RWPE2 (cell line): ENCODE results near the gene ZNF850.

Experiments
- ATAC-seq: fragments of 200-7000 bp; cut with Tn5 transposase; 3 replicates; pipeline ENCODE4 v1.9.1; 2021; ENCODE audit warnings: low read depth
- DNase-seq: peaks from one replicate; pipeline ENCODE4 v3.0.0-alpha.2; 2020; ENCODE audit warnings: low spot score
- H3K27ac ChIP-seq: fragments of 450-650 bp; 2 replicates; pipeline ENCODE4 v1.5.1; 2017; ENCODE audit warnings: mild to moderate bottlenecking; ENCODE audit not compliant: poor library complexity, severe bottlenecking
- H3K27me3 ChIP-seq: fragments of 250-450 bp; sonication (Bioruptor Pico); 2 replicates; pipeline ENCODE4 v1.5.1; 2021; ENCODE audit warnings: mild to moderate bottlenecking, moderate library complexity; ENCODE audit not compliant: insufficient read depth, poor library complexity, severe bottlenecking
- H3K36me3 ChIP-seq: fragments of 250-450 bp; sonication (Bioruptor Pico); 2 replicates; pipeline ENCODE4 v1.5.1; 2020; ENCODE audit warnings: low read depth, mild to moderate bottlenecking, moderate library complexity
- H3K4me1 ChIP-seq: fragments of 250-450 bp; sonication (Bioruptor Pico); 2 replicates; pipeline ENCODE4 v1.5.1; 2021; ENCODE audit warnings: mild to moderate bottlenecking, moderate library complexity; ENCODE audit not compliant: insufficient read depth, poor library complexity, severe bottlenecking
- H3K4me3 ChIP-seq: fragments of 250-450 bp; sonication (Bioruptor Pico); 2 replicates; pipeline ENCODE4 v1.5.1; 2021; ENCODE audit warnings: mild to moderate bottlenecking, moderate library complexity; ENCODE audit not compliant: severe bottlenecking
- H3K9me3 ChIP-seq: fragments of 250-450 bp; sonication (Bioruptor Pico); 2 replicates; pipeline ENCODE4 v1.5.1; 2021; ENCODE audit warnings: mild to moderate bottlenecking, moderate library complexity; ENCODE audit not compliant: severe bottlenecking
- TF ChIP-seq, protein P1 (sequence below): fragments of 450-650 bp; IDR thresholded peaks from one replicate; pipeline ENCODE4 v1.5.1; 2017; ENCODE audit warnings: mild to moderate bottlenecking, moderate library complexity; ENCODE audit not compliant: poor library complexity, severe bottlenecking

ZNF850 gene

DNA sequence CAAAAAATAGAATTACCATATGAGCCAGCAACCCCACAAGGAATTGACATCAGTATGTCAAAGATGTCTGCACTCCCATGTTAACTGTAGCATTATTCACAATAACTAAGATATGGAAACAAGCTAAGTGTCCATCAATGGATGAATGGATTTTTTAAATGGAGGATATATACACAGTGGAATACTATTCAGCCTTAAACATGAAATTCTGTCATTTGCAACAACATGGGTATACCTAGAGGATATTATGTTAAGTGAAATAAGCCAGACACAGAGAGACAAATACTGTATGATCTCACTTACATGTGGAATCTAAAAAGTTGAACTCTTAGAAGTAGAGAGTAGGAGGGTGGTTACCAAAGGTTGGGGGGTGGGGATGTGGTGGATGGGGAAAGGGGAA, 93.2 kb downstream of the ZNF850 start:
- H3K36me3 ChIP-seq, result 0 out of 2 replicates have a peak, but pooled peaks cover 5% of the 10 kb centered on the region
- TF ChIP-seq, protein P1, sequence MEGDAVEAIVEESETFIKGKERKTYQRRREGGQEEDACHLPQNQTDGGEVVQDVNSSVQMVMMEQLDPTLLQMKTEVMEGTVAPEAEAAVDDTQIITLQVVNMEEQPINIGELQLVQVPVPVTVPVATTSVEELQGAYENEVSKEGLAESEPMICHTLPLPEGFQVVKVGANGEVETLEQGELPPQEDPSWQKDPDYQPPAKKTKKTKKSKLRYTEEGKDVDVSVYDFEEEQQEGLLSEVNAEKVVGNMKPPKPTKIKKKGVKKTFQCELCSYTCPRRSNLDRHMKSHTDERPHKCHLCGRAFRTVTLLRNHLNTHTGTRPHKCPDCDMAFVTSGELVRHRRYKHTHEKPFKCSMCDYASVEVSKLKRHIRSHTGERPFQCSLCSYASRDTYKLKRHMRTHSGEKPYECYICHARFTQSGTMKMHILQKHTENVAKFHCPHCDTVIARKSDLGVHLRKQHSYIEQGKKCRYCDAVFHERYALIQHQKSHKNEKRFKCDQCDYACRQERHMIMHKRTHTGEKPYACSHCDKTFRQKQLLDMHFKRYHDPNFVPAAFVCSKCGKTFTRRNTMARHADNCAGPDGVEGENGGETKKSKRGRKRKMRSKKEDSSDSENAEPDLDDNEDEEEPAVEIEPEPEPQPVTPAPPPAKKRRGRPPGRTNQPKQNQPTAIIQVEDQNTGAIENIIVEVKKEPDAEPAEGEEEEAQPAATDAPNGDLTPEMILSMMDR, result no peak

DNA sequence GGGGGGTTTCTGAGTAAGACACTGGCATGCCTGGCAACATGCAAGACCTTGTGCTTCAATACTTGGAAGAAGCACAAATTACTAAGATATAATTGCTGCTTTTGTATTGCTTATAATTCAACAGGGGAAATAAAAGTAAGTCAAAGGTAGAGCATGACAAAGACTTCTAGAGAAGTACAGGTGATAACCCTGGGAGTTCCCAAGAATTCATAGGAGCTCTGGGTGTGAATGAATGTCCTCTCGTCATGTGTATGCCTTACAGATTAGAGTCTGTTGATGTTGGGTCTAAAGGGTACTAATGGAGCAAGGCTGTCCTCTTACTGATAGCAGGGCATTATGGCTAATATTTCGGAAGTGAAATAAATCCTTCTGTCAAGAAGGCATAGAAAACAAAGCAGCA, 98.4 kb downstream of the ZNF850 start:
- Histone ChIP-seq H3K27me3 (no peaks in the 10 kb centered on the region), H3K4me1 (no peaks in the 10 kb centered on the region), H3K9me3 (no peaks in the 10 kb centered on the region), H3K4me3 (no peak overlapping the region), H3K36me3 (0 out of 2 replicates have a peak, but pooled peaks cover 5% of the 10 kb centered on the region), H3K27ac (no peak overlapping the region)
- TF ChIP-seq, protein P1, result no peak
- ATAC-seq (no peak), DNase-seq (no peak)

More for the DNA sequence above, 93.2 kb downstream of the ZNF850 start:
- Histone ChIP-seq H3K27ac (no peak overlapping the region), H3K27me3 (no peaks in the 10 kb centered on the region), H3K4me1 (no peaks in the 10 kb centered on the region), H3K9me3 (no peaks in the 10 kb centered on the region), H3K4me3 (no peak overlapping the region)
- no peak for ATAC-seq
- DNase-seq, result no peak

DNA sequence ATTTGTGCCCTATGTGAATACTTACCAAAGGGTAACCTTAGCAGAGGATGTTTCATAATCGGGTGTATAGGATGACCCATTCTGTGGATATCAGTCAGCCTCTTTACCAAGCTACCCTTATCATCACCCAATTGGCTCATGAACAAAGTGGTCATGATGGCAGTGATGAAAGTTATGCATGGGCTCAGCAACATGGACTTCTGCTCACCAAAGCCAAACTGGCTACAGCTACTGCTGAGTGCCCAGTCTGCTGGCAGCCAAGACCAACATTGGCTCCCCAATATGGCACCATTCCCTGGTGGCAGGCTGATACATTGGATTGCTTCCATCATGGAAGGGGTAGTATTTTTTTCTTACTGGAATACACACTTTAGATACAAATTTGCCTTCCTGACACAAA, 100.2 kb downstream of the ZNF850 start:
- TF ChIP-seq, protein P1, result no peak
- no peak for ATAC-seq
- H3K36me3 ChIP-seq, result no peaks in the 10 kb centered on the region
- DNase-seq, result no peak
- H3K4me1 ChIP-seq, result no peaks in the 10 kb centered on the region
- H3K4me3 ChIP-seq, result no peak overlapping the region
- no peaks in the 10 kb centered on the region for H3K9me3 ChIP-seq
- H3K27ac ChIP-seq, result no peak overlapping the region
- no peaks in the 10 kb centered on the region for H3K27me3 ChIP-seq

DNA sequence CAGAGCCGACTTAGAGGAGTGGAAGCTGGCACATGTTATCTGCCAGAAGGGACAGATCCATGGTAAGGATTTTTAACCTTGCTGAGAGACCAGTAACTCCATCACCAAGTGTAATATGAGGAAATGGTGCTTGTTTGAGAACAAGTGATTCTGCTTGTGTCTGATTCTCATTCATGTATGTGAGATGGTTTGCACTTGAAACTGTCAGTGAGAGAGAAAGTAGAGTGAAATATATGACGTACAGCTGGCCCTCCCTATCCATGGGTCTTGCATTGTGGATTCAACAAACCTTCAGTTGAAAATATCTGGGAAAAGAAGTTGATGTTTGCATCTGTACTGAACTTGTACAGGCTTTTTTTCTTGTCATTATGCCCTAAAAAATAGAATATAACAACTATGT, 104.0 kb downstream of the ZNF850 start:
- Histone ChIP-seq H3K4me3 (no peak overlapping the region), H3K4me1 (no peaks in the 10 kb centered on the region), H3K9me3 (peaks cover 2% of the 10 kb centered on the region), H3K27ac (no peak overlapping the region), H3K36me3 (peaks cover 12% of the 10 kb centered on the region), H3K27me3 (no peaks in the 10 kb centered on the region)
- TF ChIP-seq, protein P1, result no peak
- no peak for DNase-seq
- ATAC-seq, result no peak

DNA sequence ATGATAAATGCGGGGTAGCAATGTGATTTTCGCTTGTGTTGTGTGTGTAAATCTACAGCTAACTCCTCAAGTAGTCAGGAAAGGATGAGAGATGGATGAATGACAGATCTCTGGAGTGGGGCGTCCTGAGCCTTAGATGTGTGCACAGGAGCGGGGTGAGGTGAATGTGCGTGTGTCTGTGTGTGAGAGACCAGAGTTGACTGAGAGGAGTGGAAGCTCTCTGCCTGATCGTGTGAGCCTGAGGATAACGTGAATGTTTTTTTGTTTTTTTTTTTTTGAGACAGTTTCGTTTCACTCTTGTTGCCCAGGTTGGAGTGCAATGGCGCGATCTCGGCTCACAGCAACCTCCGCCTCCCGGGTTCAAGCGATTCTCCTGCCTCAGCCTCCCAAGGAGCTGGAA, 106.8 kb downstream of the ZNF850 start:
- Histone ChIP-seq H3K27ac (peak overlapping the region; percentile 22), H3K36me3 (peaks cover 35% of the 10 kb centered on the region), H3K4me3 (peak overlapping the region; percentile 80), H3K27me3 (no peaks in the 10 kb centered on the region), H3K9me3 (peaks cover 2% of the 10 kb centered on the region), H3K4me1 (no peaks in the 10 kb centered on the region)
- TF ChIP-seq, protein P1, result no peak
- ATAC-seq (no peak), DNase-seq (no peak)
